ENCODE data around the gene ABCC8.
A peak's percentile ranks its signal among the peaks of the same experiment; 100 is the strongest.

The ABCC8 gene

GRCh38 chr11:17354601-17354991 is 122.0 kb downstream of the ABCC8 start:
- Histone ChIP-seq H3K27ac (ENCODE audit: low read length) (no peak overlapping the region), H3K36me3 (ENCODE audit: control insufficient read depth, low read depth, low read length) (no peaks in the 10 kb centered on the region), H3K9ac (ENCODE audit: low read length) (no peak overlapping the region), H3K27me3 (ENCODE audit: control insufficient read depth, insufficient read depth, low read length) (peaks cover 49% of the 10 kb centered on the region), H3K4me3 (ENCODE audit: low read length) (peak overlapping the region; percentile 52), H3K9me3 (ENCODE audit: control insufficient read depth, low read depth, low read length) (no peaks in the 10 kb centered on the region), H3K4me1 (ENCODE audit: control insufficient read depth, low read depth, low read length) (peaks cover 10% of the 10 kb centered on the region)

- Histone ChIP-seq H3K9ac (ENCODE audit: low read length) (peak overlapping the region; percentile 6), H3K27ac (ENCODE audit: low read length) (no peak overlapping the region), H3K36me3 (ENCODE audit: control insufficient read depth, low read depth, low read length) (no peaks in the 10 kb centered on the region), H3K9me3 (ENCODE audit: control insufficient read depth, low read depth, low read length) (no peaks in the 10 kb centered on the region), H3K4me3 (ENCODE audit: low read length) (peak overlapping the region; percentile 52), H3K27me3 (ENCODE audit: control insufficient read depth, insufficient read depth, low read length) (peaks cover 55% of the 10 kb centered on the region), H3K4me1 (ENCODE audit: control insufficient read depth, low read depth, low read length) (peaks cover 10% of the 10 kb centered on the region)
Observed at GRCh38 chr11:17353821-17354600, 122.6 kb downstream of the ABCC8 start.

GRCh38 chr11:17352950-17353820 is 123.5 kb downstream of the ABCC8 start:
- Histone ChIP-seq H3K4me1 (ENCODE audit: control insufficient read depth, low read depth, low read length) (peaks cover 10% of the 10 kb centered on the region), H3K9ac (ENCODE audit: low read length) (peak overlapping the region; percentile 6), H3K36me3 (ENCODE audit: control insufficient read depth, low read depth, low read length) (no peaks in the 10 kb centered on the region), H3K27me3 (ENCODE audit: control insufficient read depth, insufficient read depth, low read length) (peaks cover 56% of the 10 kb centered on the region), H3K4me3 (ENCODE audit: low read length) (peak overlapping the region; percentile 52), H3K9me3 (ENCODE audit: control insufficient read depth, low read depth, low read length) (no peaks in the 10 kb centered on the region), H3K27ac (ENCODE audit: low read length) (no peak overlapping the region)

GRCh38 chr11:17351510-17352176 is 125.0 kb downstream of the ABCC8 start, which contains the start of gene NCR3LG1:
NCR3LG1 (plus strand) TSS chr11:17351800; CDS start chr11:17351970, 170 bp downstream.
- Histone ChIP-seq H3K27ac (ENCODE audit: low read length) (no peak within 1 kb of the TSS), H3K27me3 (ENCODE audit: control insufficient read depth, insufficient read depth, low read length) (peaks cover 56% of the 10 kb centered on the region), H3K9ac (ENCODE audit: low read length) (no peak within 1 kb of the TSS), H3K9me3 (ENCODE audit: control insufficient read depth, low read depth, low read length) (no peaks in the 10 kb centered on the region), H3K36me3 (ENCODE audit: control insufficient read depth, low read depth, low read length) (no peaks in the 10 kb centered on the region), H3K4me1 (ENCODE audit: control insufficient read depth, low read depth, low read length) (peaks cover 10% of the 10 kb centered on the region), H3K4me3 (ENCODE audit: low read length) (peak within 1 kb of the TSS; percentile 52)

- peaks cover 56% of the 10 kb centered on the region for H3K27me3 ChIP-seq (ENCODE audit: control insufficient read depth, insufficient read depth, low read length)
- no peaks in the 10 kb centered on the region for H3K36me3 ChIP-seq (ENCODE audit: control insufficient read depth, low read depth, low read length)
- H3K9ac ChIP-seq (ENCODE audit: low read length) = no peak overlapping the region
- H3K4me1 ChIP-seq (ENCODE audit: control insufficient read depth, low read depth, low read length) = peaks cover 10% of the 10 kb centered on the region
- no peak overlapping the region for H3K27ac ChIP-seq (ENCODE audit: low read length)
- peak overlapping the region; percentile 52 for H3K4me3 ChIP-seq (ENCODE audit: low read length)
- H3K9me3 ChIP-seq (ENCODE audit: control insufficient read depth, low read depth, low read length) = no peaks in the 10 kb centered on the region
Observed at GRCh38 chr11:17351172-17351509, 125.5 kb downstream of the ABCC8 start.

- peaks cover 10% of the 10 kb centered on the region for H3K4me1 ChIP-seq (ENCODE audit: control insufficient read depth, low read depth, low read length)
- H3K9me3 ChIP-seq (ENCODE audit: control insufficient read depth, low read depth, low read length) = no peaks in the 10 kb centered on the region
- peaks cover 56% of the 10 kb centered on the region for H3K27me3 ChIP-seq (ENCODE audit: control insufficient read depth, insufficient read depth, low read length)
- no peak overlapping the region for H3K27ac ChIP-seq (ENCODE audit: low read length)
- H3K4me3 ChIP-seq (ENCODE audit: low read length) = no peak overlapping the region
- no peak overlapping the region for H3K9ac ChIP-seq (ENCODE audit: low read length)
- no peaks in the 10 kb centered on the region for H3K36me3 ChIP-seq (ENCODE audit: control insufficient read depth, low read depth, low read length)
Observed at GRCh38 chr11:17350455-17351171, 126.0 kb downstream of the ABCC8 start.

- no peaks in the 10 kb centered on the region for H3K9me3 ChIP-seq (ENCODE audit: control insufficient read depth, low read depth, low read length)
- no peak overlapping the region for H3K4me3 ChIP-seq (ENCODE audit: low read length)
- no peak overlapping the region for H3K27ac ChIP-seq (ENCODE audit: low read length)
- no peaks in the 10 kb centered on the region for H3K36me3 ChIP-seq (ENCODE audit: control insufficient read depth, low read depth, low read length)
- H3K27me3 ChIP-seq (ENCODE audit: control insufficient read depth, insufficient read depth, low read length) = peaks cover 38% of the 10 kb centered on the region
- H3K4me1 ChIP-seq (ENCODE audit: control insufficient read depth, low read depth, low read length) = no peaks in the 10 kb centered on the region
- H3K9ac ChIP-seq (ENCODE audit: low read length) = no peak overlapping the region
Observed at GRCh38 chr11:17347676-17348075, 129.0 kb downstream of the ABCC8 start.

GRCh38 chr11:17343907-17344306 is 132.7 kb downstream of the ABCC8 start:
- H3K9ac ChIP-seq (ENCODE audit: low read length) = no peak overlapping the region
- H3K27me3 ChIP-seq (ENCODE audit: control insufficient read depth, insufficient read depth, low read length) = peaks cover under 1% of the 10 kb centered on the region
- no peaks in the 10 kb centered on the region for H3K36me3 ChIP-seq (ENCODE audit: control insufficient read depth, low read depth, low read length)
- no peak overlapping the region for H3K4me3 ChIP-seq (ENCODE audit: low read length)
- no peaks in the 10 kb centered on the region for H3K4me1 ChIP-seq (ENCODE audit: control insufficient read depth, low read depth, low read length)
- H3K27ac ChIP-seq (ENCODE audit: low read length) = no peak overlapping the region
- no peaks in the 10 kb centered on the region for H3K9me3 ChIP-seq (ENCODE audit: control insufficient read depth, low read depth, low read length)

- H3K9ac ChIP-seq (ENCODE audit: low read length) = no peak overlapping the region
- no peak overlapping the region for H3K4me3 ChIP-seq (ENCODE audit: low read length)
- H3K4me1 ChIP-seq (ENCODE audit: control insufficient read depth, low read depth, low read length) = no peaks in the 10 kb centered on the region
- H3K27me3 ChIP-seq (ENCODE audit: control insufficient read depth, insufficient read depth, low read length) = no peaks in the 10 kb centered on the region
- no peak overlapping the region for H3K27ac ChIP-seq (ENCODE audit: low read length)
- H3K9me3 ChIP-seq (ENCODE audit: control insufficient read depth, low read depth, low read length) = no peaks in the 10 kb centered on the region
- no peaks in the 10 kb centered on the region for H3K36me3 ChIP-seq (ENCODE audit: control insufficient read depth, low read depth, low read length)
Observed at GRCh38 chr11:17343257-17343656, 133.4 kb downstream of the ABCC8 start.

Measured in iPS-18a (cell line).